GM21360 (cell line): ENCODE results near the gene GZF1.

Experiments
- ATAC-seq: cut with Tn5 transposase; IDR thresholded peaks from one replicate; pipeline ENCODE4 v1.9.1; 2021; ENCODE audit warnings: mild to moderate bottlenecking, moderate library complexity; ENCODE audit not compliant: unreplicated experiment

The GZF1 gene

GRCh38 chr20:23368316-23369071 lies 6.5 kb downstream of the GZF1 start:
- ATAC-seq: no peak

GRCh38 chr20:23369072-23369823 lies 7.3 kb downstream of the GZF1 start:
- no peak for ATAC-seq

DNA sequence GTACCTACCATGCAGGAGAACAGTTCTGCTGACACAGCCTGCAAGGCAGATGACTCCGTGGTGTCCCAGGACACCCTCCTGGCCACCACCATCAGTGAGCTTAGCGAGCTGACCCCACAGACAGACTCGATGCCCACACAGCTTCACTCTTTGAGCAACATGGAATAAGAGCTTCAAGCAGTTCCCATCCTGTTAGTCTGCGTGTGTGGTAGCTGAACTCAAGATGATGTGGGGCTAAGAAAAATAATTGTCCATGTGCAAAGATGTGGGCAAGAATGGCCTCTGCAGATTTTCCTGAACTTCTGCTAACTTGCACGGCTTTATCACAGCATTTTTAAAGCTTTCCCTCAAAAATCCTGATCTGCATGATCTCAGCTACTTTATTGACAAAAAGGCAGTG lies 8.3 kb downstream of the GZF1 start:
- ATAC-seq: no peak

DNA sequence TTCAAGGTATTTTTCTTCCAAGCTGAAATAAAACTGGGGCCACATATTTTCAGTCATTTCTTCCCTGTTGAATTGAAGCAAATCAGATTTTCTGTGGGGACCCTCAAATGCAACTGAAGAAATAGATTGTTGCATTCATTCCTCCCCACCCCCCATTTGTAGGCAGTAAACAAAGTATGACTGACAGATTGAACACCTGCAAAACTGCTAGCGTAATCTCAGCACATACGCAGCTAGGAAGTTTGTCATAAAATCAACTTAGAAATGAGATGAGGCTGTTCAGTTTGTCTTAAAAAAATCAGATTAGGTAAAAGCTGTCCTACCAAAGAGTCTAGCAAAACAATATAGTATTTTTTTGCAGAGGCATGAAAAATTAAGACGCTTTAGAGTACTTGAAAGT lies 8.9 kb downstream of the GZF1 start:
- no peak for ATAC-seq

GRCh38 chr20:23371496-23371895 lies 9.5 kb downstream of the GZF1 start:
- ATAC-seq: no peak

DNA sequence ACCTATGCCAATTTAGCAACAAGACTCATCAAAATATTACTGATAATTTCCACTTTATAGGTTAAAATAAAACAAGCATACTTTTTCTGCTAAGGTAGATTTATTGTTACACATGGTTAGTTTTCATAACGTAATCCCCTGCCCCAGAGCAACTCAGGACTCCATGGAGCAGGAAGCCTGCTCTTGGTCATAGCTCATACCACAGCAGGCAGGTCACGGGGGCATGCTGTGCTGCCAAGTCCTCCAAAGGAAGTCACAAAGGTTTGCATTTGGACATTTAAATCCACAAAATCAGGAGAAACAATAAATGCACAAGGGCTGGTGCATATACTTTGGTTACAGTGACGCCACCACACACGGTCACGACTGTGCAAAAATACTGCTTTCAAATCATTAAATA lies 12.5 kb downstream of the GZF1 start:
- no peak for ATAC-seq

- no peak for ATAC-seq
Measured at GRCh38 chr20:23375827-23376226, 13.8 kb downstream of the GZF1 start.

GRCh38 chr20:23379772-23380171 lies 17.8 kb downstream of the GZF1 start:
- ATAC-seq: no peak

DNA sequence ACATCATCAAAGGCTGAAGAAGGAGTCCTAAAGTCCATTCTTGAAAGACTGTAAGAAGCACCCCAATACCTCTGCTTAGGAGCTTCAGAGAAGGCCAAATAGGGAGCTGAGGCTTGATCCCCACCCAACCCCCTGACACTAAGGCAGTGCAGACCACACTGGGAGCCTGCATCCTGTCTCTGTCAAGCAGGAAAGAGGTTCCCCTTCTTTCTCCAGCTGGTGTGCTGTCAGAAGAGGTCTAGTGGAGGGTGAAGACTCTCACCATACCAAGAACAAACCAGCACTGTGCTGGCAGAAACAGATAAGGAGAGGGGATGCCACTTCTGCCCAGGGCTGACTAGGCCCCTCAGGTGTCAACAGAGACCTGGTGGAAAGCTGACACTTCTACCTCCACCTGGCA lies 19.9 kb downstream of the GZF1 start:
- no peak for ATAC-seq

- ATAC-seq: no peak
Measured at GRCh38 chr20:23386304-23387117, 24.5 kb downstream of the GZF1 start.

DNA sequence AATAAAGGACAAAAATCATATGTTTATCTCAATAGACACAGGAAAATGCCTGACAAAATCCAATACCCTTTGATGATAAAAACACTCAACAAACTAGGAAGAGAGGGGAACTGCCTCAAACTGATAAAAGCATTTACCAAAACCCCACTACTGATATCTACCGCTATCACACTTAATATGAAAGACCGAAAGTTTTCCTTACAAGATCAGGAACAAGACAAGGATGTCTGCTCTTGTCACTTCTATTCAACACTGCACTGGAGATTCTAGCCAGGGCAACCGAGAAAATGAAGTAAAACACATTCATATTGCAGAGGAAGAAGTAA lies 25.1 kb downstream of the GZF1 start:
- ATAC-seq: no peak

- no peak for ATAC-seq
Measured at GRCh38 chr20:23390091-23390774, 28.3 kb downstream of the GZF1 start.

DNA sequence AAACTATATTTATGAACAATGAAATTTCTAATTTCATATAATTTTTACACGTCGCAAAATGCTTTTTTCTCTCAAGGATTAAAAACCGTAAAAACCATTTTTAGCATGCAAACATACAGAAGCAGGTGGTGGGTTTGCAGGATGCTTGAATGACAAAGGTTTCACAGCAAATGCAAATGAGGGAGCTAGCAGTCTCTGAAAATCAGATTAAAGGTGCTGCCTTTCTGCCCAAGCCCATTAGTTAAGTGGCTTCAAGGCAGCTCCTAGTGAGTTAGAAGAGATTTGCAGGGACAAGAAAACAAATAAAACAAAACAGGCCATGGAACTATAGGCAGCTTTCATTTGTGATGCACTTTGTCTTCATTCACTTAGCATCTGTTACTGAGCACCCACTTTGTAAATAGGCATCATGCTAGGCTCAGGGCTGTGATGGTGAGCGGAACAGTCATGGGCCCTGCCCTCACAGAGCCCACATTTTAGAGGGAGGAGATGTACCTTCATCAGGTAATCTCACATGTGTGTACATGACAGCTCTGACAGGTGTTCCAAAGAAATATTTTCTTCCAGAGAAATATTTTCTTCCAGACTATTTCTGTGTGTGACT lies 29.8 kb downstream of the GZF1 start:
- ATAC-seq: no peak

DNA sequence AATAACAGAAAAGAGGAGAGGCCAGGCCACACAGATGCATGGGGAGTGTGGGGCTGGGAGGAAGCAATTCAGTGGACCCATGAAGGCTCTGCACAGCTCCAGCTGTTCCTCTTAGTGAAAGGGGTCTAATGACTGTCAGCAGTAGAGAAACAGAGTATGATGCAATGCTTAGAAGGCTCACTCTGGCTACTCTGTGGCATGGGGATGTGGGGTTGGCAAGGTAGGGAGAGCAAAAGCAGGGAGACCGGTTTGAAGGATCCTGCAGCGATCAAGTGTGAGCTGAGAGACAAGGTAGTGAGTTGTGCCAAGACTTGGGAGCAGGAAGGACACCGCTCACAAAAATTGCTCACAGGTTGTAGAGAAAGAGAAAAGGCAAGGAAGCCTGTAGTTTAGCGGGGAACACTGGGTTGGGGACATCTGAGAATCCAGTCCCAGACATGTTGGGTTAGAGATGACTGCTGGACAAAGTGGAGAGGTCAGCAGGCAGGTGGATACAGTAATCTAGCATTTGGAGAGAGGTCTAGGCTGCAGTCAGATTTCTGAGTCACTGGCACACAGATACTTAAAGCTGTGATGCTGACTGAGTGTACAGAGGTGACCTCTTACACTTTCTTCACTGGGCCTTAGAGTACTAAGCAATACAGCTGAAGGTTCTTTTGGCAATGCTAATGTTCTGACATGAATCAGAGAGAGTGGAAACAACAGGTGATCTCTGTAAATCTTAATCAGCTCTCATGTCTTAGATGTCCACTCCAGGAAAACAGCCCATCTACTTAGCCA lies 32.2 kb downstream of the GZF1 start:
- no peak for ATAC-seq

GRCh38 chr20:23396950-23397627 lies 35.1 kb downstream of the GZF1 start:
- ATAC-seq: no peak

DNA sequence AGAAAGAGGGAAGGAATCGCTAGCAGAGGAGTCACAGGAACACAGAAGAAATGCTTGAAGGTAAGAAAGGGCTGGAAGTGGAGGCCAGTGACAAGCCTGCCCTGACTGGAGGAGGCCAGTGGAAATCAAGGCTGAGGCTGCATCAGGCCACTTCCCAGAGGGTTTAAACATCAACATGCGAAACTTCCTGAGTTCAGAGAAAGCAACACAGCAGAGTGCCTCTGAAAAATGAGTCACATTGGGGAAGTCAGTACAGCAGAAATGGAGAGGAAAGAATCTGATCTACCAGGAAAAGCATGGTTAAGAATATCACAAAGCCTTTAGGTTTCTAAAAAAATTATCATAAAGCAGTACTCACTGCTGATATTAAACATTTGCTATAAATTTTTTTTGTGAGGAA lies 36.0 kb downstream of the GZF1 start:
- no peak for ATAC-seq

DNA sequence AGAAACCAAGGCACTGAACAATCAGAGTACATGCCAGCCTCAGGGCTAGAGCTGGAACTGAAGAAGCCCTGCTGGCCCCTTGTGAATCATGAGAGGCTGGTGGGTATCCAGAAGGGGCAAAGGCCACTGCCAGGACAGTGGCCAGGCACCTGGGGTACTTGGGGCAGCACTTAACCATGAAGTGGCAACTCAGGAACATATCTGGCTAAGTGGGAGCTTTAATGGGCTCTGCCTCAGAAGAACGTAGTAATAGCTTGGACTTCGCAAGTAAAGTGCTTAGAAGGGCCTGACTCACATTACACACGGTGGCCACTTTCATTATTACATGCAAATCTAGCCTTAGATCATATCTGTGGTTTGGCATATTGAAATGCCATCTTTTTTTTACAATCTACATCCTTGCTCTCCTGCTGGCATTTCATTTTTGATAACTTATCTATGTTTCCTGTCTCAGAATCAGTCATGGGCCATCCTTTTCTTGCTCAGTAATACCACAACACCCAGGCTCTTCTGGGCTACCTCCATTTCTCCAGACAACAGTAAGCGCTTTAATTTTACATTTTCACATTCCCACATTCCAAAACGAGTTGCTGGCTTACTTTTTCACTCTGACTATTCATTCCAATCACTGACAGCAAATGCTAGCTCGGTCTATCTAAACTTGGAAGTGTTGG lies 37.7 kb downstream of the GZF1 start:
- no peak for ATAC-seq

DNA sequence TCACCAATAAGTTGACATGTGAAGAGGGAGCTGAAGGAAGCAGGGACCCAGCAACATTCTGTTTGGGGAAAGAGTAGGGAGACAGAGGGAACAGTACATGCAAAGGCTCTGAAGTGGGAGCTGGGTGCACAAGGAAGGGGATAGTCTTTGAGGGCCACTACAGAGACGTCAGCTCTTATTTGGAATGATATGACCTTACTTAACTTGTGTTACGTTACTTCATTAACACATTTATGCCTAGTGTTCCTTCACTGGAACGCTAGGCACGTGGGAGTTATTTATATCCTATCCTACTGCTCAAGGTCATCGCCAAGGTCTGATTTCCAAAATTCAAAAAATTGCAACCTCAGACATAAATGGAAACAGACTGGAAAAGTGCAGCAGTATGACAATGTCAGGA lies 39.1 kb downstream of the GZF1 start:
- no peak for ATAC-seq

GRCh38 chr20:23403751-23404150 lies 41.8 kb downstream of the GZF1 start:
- no peak for ATAC-seq
